ENCODE data around the gene DCTPP1. TPM values are rescaled to one million over a fixed set of nuclear protein-coding genes. Genes with fewer than 3 reads are reported as not detected.

Gene DCTPP1
- total RNA-seq, 1 experiment from 2014 or later, result 111 TPM

DNA sequence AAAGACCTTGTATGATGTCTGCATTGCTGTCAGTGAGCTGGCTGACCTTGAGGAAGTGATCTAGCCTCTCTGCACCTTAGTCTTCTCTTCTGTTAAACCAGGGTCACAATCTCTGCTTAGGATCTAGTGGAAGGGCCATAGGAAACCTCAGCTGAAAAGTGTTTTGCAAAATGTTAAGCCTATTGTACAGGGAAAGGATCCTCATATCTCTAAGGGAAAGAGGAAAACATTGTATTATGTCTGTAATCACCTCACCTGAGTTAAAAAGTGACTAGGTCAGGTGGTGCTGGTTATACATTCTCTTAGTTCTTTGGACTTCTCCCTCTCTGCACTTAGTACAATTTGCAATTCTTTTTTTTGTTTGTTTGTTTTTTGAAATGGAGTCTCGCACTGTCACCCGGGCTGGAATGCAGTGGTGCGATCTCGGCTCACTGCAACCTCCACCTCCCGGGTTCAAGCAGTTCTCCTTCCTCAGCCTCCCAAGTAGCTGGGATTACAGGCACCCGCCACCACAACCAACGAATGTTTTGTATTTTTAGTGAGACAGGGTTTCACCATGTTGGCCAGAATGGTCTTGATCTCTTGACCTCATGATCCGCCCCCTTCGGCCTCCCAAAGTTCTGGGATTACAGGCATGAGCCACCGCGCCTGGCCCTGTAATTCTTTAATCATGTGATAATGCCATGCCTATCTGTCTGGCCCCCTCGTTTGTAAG, 17.8 kb upstream of the DCTPP1 start:
- Histone ChIP-seq H3K4me3 (ENCODE audit: low read depth, low read length, poor library complexity, severe bottlenecking) (no peak overlapping the region), H3K9me3 (ENCODE audit: low read depth, low read length, poor library complexity, severe bottlenecking) (no peaks in the 10 kb centered on the region), H3K36me3 (ENCODE audit: insufficient read depth, low read length, poor library complexity, severe bottlenecking) (peaks cover 7% of the 10 kb centered on the region), H3K27ac (ENCODE audit: low read depth, low read length, poor library complexity, severe bottlenecking) (no peak overlapping the region), H3K4me1 (ENCODE audit: insufficient read depth, low read length, poor library complexity, severe bottlenecking) (peaks cover 14% of the 10 kb centered on the region), H3K27me3 (replicated peaks; ENCODE audit: insufficient read depth, low read depth, low read length, poor library complexity) (no peaks in the 10 kb centered on the region)
- intact Hi-C loops (cut with micrococcal nuclease; ENCODE audit: unreplicated experiment), result loop anchor here (10.0 kb wide), 1 partner anchor 47 kb away; no protein-coding TSS in a partner anchor
- CTCF ChIA-PET, result interaction anchor here (0.7 kb wide), 1 partner anchor 38 kb away, joined by 3 read pairs; no protein-coding TSS in a partner anchor
- POLR2A ChIA-PET (ENCODE audit: low non-redundant PET), result no interaction called here
- no TSS peak for BruUV-seq (replicated peaks)
- TF ChIP-seq, protein P1, sequence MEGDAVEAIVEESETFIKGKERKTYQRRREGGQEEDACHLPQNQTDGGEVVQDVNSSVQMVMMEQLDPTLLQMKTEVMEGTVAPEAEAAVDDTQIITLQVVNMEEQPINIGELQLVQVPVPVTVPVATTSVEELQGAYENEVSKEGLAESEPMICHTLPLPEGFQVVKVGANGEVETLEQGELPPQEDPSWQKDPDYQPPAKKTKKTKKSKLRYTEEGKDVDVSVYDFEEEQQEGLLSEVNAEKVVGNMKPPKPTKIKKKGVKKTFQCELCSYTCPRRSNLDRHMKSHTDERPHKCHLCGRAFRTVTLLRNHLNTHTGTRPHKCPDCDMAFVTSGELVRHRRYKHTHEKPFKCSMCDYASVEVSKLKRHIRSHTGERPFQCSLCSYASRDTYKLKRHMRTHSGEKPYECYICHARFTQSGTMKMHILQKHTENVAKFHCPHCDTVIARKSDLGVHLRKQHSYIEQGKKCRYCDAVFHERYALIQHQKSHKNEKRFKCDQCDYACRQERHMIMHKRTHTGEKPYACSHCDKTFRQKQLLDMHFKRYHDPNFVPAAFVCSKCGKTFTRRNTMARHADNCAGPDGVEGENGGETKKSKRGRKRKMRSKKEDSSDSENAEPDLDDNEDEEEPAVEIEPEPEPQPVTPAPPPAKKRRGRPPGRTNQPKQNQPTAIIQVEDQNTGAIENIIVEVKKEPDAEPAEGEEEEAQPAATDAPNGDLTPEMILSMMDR (conservative IDR thresholded peaks at IDR 0.05; ENCODE audit: low read depth, low read length), result no peak
- no peak for TF ChIP-seq EZH2 (IDR thresholded peaks at IDR 0.05; ENCODE audit: borderline replicate concordance, low read depth, low read length, poor library complexity, severe bottlenecking)
- no peak for DNase-seq (ENCODE audit: low spot score)

DNA sequence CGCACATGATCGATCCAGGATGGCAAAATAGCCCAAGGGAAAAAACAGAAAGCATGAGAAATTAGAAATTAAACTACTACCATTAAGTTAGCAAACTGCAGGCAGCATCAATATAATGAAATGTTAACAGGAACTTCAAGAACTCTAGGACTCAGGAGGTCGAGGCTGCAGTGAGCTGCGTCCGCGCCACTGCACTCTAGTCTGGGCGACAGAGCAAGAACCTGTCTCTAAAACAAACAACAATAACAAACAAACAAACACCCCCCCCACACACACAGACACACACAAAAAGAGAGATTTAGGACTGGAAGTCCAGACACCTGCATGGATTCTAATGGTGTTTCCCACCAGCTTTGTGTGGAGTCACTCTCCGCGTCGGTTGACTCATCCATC, 16.4 kb upstream of the DCTPP1 start:
- BruUV-seq (replicated peaks), result TSS peak; percentile 76
- POLR2A ChIA-PET (ENCODE audit: low non-redundant PET), result no interaction called here

DNA sequence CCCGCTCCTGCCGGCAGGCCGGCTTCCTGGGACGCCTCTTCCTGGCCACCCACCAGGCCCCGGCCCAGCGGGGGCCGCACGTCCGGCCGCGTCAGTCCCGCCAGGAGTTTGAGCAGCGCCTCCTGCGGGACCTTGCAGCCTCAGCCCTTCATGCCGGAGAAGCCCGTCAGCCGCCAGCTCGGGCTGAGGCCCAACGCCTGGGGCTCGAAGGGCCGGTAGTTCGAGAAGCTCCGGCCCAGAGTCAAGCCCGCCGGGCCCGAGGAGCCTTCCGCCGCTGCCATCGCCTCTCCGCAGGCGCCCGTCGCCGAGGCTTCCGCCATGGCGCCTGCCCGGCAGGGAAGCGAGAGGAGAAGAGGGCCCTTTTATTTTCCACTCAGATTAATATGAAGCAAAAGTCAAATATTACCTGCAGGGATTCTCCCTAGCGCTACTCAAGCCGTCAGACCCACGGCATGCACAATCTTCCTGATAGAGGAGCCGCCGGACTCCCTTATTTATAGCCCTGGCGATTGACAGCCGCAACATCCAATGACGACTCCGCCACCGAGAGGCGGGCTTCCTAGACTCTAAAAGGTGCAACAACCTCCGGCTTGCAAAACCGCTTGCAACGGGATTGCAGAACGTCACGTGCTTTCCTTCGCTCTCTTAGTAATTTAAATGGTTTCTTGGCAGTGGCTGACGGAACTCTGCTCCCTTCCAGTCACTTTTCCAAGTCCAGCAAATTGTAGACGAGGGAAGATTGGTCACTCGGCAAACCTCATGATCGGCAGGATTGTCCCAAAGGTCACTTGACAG, 15.8 kb upstream of the DCTPP1 start, which contains the start of gene SEPHS2:
TSS of gene SEPHS2 (minus strand) at position 467 of the 795 bp plus-strand sequence. CDS start at position 320, 147 bp downstream.
- Histone ChIP-seq H3K4me1 (ENCODE audit: insufficient read depth, low read length, poor library complexity, severe bottlenecking) (peaks cover 14% of the 10 kb centered on the region), H3K27ac (ENCODE audit: low read depth, low read length, poor library complexity, severe bottlenecking) (peak within 1 kb of the TSS; percentile 96), H3K4me3 (ENCODE audit: low read depth, low read length, poor library complexity, severe bottlenecking) (peak within 1 kb of the TSS; percentile 95), H3K27me3 (replicated peaks; ENCODE audit: insufficient read depth, low read depth, low read length, poor library complexity) (no peaks in the 10 kb centered on the region), H3K9me3 (ENCODE audit: low read depth, low read length, poor library complexity, severe bottlenecking) (no peaks in the 10 kb centered on the region), H3K36me3 (ENCODE audit: insufficient read depth, low read length, poor library complexity, severe bottlenecking) (peaks cover 7% of the 10 kb centered on the region)
- BruUV-seq (replicated peaks), result no TSS peak
- ChIA-PET POLR2A (ENCODE audit: low non-redundant PET) (interaction anchor here (0.7 kb wide), 1 partner anchor 150 kb away, joined by 4 read pairs; no protein-coding TSS in a partner anchor), CTCF (interaction anchor here (1.8 kb wide), 1 partner anchor 16 kb away, joined by 8 read pairs; the partner anchor contains the start of gene DCTPP1)
- DNase-seq (ENCODE audit: low spot score), result peak; percentile 99
- TF ChIP-seq, protein P1 (conservative IDR thresholded peaks at IDR 0.05; ENCODE audit: low read depth, low read length), result peak; percentile 57
- no peak for TF ChIP-seq EZH2 (IDR thresholded peaks at IDR 0.05; ENCODE audit: borderline replicate concordance, low read depth, low read length, poor library complexity, severe bottlenecking)
- intact Hi-C loops (cut with micrococcal nuclease; ENCODE audit: unreplicated experiment), result loop anchor here (10.0 kb wide), 1 partner anchor 49 kb away; no protein-coding TSS in a partner anchor

More for the DNA sequence above, 16.4 kb upstream of the DCTPP1 start:
- intact Hi-C loops (cut with micrococcal nuclease; ENCODE audit: unreplicated experiment), result loop anchor here (10.0 kb wide), 1 partner anchor 49 kb away; no protein-coding TSS in a partner anchor
- no peaks in the 10 kb centered on the region for H3K27me3 ChIP-seq (replicated peaks; ENCODE audit: insufficient read depth, low read depth, low read length, poor library complexity)
- H3K4me1 ChIP-seq (ENCODE audit: insufficient read depth, low read length, poor library complexity, severe bottlenecking), result peaks cover 14% of the 10 kb centered on the region
- H3K36me3 ChIP-seq (ENCODE audit: insufficient read depth, low read length, poor library complexity, severe bottlenecking), result peaks cover 7% of the 10 kb centered on the region
- TF ChIP-seq, protein P1 (conservative IDR thresholded peaks at IDR 0.05; ENCODE audit: low read depth, low read length), result no peak
- TF ChIP-seq EZH2 (IDR thresholded peaks at IDR 0.05; ENCODE audit: borderline replicate concordance, low read depth, low read length, poor library complexity, severe bottlenecking), result no peak
- H3K27ac ChIP-seq (ENCODE audit: low read depth, low read length, poor library complexity, severe bottlenecking), result peak overlapping the region; percentile 96
- CTCF ChIA-PET, result no interaction called here
- no peak for DNase-seq (ENCODE audit: low spot score)
- peak overlapping the region; percentile 95 for H3K4me3 ChIP-seq (ENCODE audit: low read depth, low read length, poor library complexity, severe bottlenecking)
- no peaks in the 10 kb centered on the region for H3K9me3 ChIP-seq (ENCODE audit: low read depth, low read length, poor library complexity, severe bottlenecking)
